HG02981 (cell line): ENCODE results near the gene NEURL2.
"Not testable (repeated sequence)": the region's sequence is repeated elsewhere in the genome, so short reads cannot be mapped to it uniquely, and the experiment has no call there.

ENCODE experiments used
- ATAC-seq: cut with Tn5 transposase; IDR thresholded peaks from one replicate; pipeline ENCODE4 v1.9.1; 2021; ENCODE audit warnings: mild to moderate bottlenecking, moderate library complexity; ENCODE audit not compliant: unreplicated experiment

Gene NEURL2

DNA sequence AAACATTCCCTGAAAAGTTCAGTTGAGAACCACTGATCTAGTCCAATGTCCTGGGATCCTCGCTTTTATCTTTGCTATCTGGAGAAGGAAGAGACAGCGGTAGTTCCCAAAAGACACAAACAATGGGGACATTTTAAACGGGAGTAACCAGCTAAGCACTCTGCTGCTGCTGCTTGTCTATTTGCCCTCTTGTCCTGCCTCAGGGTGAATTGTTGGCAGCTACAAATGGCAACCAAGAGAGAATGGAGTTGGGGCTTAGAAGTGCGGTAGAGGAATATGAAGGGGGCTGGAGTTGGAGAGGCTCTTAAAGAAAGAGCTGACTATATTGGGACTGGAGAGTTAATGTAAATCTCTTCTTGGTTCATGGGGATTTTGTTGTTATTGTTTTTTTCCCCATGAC, 16.4 kb downstream of the NEURL2 start:
- ATAC-seq = no peak

DNA sequence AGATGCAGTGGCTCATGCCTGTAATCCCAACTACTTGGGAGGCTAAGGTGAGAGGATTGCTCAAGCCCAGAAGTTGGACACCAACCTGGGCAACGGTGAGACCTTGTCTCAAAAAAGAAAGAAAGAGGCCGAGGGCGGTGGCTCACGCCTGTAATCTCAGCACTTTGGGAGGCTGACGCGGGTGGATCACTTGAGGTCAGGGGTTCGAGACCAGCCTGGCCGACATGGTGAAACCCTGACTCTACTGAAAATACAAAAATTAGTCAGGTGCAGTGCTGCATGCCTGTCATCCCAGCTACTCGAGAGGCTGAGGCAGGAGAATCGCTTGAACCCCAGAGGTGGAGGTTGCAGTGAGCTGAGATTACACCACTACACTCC, 16.9 kb downstream of the NEURL2 start:
- ATAC-seq = not testable (repeated sequence)

DNA sequence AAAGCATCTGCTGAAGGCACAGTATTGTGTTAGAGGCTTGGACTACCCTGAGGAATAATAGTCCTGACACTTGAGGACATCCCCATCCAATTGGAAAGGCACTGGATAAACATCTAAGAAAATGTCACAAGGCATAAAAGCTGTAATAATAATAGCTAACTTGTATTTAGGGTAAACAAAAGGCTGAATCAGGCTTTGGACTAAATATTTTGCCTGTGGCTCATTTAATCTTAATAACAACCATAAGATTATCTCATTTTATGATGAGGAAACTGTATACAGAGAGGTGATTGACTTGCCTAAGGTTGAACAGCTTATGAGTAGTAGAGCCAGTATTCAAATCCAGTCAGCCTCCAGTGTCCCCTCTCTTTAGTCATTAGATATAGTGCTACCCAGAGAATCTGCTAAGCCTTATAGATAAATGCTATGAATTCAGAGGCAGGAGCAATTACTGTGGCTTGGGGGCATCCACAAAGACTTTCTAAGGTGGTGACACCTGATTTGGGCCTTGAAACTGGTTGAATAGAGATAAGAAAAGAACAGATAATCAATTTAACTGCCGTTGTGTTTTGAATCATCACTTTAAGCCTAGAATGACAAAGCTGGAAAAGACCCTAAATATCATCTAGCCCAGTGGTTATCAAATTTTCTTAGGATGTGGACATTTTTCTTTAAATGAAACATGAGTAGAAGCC, 17.5 kb downstream of the NEURL2 start:
- no peak for ATAC-seq

- no peak for ATAC-seq
These were observed 18.4 kb downstream of the NEURL2 start for GRCh38 chr20:45872626-45873025.

DNA sequence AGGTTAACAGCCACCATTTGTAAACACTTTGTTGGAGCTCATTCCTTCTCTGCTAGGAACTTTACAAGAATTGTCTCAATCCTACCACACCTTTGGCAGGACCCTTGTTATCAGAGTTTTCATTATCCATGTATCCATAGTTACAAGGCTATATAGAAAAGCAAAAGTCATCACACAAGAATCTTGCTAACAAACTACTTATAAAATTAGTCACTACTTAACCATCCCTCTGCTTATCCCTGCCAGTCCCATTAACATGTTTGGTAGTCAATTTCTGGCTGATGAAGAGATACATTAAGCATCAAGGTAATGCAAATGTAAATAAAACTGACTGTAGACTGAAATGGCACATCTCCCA, 23.2 kb downstream of the NEURL2 start:
- no peak for ATAC-seq

DNA sequence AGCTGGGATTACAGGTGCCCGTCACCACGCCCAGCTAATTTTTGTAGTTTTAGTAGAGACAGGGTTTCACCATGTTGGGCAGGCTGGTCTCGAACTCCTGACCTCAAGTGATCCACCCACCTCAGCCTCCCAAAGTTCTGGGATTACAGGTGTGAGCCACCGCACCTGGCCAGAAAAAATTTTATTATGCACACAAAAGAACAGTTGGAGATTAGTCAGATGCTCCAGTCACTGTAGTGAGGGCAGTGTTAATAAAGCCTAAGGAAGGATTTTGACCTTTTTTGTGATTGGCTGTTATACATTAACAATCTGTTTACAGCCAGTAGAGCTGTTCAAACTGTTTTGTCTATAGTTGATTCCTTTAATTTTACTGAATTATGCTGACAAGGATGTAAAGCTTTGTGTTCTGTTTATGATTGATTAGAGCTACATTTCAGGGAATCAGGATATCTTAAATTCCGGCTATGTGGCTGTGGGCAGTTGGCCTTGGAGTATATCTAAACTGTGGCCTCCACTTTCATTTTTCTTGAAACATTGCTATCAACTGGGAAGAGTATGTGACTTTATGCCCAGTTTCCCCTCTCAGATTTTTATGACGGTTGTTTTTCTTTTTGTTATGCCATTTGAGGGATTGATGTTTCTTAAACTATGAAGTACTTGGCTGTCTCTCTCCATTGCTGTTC, 23.7 kb downstream of the NEURL2 start:
- no peak for ATAC-seq

DNA sequence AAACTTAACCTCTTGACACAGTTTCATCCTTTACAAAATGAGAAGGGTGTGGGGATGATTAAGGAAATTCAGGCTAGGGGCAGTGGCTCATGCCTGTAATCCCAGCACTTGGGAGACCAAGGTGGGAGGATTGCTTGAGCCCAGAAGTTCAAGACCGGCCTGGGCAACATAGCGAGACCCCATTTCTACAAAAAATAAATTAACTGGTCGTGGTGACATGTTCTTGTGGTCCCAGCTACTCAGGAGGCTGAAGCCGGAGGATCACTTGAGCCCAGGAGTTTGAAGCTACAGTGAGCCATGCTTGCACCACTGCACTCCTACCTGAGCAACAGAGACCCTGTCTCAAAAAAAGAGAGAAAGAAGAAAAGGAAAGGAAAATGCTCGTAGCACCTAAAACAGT, 24.6 kb downstream of the NEURL2 start:
- ATAC-seq = no peak

- no peak for ATAC-seq
These were observed 27.2 kb downstream of the NEURL2 start for GRCh38 chr20:45863543-45864470.

DNA sequence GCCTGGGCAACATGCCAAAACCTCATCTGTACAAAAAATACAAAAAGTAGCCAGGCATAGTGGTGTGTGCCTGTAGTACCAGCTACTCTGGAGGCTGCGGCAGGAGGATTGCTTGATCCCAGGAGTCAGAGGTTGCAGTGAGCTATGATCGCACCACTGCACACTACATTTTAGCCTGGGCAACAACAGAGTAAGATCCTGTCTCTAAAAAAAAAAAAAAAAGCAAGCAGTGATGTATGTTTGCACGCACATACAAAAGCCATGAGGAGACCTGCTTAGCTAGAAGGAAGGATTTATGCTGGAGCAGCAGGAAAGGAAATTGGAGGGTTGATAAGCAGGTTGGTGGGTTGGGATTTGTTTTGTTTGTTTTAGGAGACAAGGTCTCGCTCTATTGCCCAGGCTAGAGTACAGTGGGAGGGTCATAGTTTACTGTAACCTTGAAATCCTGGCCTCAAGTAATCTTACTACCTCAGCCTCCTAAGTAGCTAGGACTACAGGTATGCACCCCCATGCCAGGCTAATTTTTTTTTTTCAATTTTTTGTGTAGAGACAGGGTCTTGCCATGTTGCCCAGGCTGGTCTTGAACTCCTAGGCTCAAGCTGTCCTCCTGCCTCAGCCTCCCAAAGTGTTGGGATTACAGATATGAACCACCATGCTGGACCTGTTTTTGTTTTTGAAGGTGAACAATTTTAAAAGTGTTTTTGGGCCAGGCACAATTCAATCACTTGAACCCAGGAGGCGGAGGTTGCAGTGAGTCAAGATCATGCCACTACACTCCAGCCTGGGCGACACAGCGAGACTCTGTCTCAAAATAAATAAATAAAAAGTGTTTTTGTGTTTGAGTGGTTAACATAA, 29.6 kb downstream of the NEURL2 start:
- ATAC-seq = no peak

DNA sequence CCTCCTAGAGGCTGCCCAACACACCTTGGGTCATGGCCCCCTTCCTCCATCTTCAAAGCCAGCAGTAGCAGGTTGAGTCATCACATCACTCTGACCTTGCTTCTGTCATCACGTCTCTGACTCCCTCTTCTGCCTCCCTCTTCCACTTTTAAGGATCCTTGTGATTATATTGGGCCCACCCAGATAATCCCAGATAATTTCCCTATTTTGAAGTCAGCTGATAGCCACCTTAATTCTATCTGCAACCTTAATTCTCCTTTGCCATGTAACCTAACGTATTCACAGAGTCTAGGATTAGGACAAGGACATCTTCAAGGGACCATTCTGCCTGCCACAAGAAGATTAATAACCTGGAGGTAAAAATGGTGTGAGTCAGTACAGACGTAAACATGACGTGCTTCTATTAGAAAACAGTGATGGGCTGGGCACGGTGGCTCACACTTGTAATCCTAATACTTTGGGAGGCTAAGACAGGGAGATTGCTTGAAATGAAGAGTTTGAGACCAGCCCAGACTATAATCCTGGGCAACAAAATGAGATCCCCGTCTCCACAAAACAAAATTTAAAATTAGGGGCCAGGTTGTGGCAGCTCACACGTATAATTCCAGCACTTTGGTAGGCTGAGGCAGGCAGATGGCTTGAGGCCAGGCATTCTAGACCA, 30.3 kb downstream of the NEURL2 start:
- ATAC-seq = no peak

GRCh38 chr20:45859916-45860315, 31.1 kb downstream of the NEURL2 start:
- ATAC-seq = no peak

DNA sequence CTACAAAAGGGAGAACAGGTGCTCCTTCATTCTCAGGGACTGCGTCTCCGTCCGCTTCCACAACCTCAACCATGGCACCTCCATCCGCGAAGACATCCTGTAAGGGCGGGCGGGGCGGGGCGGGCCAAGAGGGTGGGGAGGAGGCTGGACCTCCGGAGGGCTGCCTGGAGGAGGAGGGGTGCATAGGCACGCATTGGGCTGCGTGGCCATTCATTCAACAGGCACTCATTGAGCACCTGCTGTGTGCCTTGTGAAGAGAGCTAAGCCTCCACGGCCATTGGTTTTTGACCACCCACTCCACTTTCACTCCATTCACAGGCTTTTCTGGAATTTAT, 33.2 kb downstream of the NEURL2 start:
- peak; percentile 15 for ATAC-seq

DNA sequence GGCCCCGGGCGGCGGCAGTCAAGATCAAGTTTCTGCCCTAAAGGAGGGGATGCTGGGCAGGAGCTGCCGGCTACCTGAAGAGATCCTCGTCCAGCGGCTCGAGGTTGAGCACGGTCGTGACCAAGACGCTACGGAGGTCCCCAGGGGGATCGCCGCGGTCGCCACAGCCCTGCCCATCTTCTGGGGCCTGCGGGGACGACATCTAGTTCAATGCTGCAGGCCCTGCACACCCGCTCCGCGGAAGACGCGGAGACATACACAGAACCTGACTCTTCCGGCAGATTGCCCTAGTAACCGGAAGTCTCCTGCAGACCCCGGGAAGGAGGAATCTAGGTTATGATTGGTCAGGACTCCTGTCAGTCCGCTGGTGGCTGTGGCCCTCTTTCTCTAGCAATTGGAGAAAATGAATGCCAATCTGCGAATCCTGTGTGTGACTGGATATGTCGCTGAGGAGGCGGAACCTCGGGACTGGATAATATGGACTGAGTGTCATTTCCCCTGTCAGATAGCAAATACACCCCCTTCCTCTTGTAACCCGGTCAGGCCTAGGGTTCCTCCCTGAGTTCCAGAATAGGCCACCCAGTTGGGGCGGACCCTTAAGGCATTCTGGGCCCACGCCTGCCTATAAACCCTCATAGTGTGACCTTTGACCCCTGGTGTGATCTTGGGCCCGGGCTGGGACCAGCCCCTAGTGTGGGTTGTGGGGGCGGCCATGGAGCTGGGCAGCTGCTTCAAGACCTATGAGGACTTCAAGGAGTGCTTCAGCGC, 33.7 kb downstream of the NEURL2 start, which contains the start of the genes ACOT8 and ZSWIM3:
ACOT8 (minus strand) TSS at position 279 of the 768 bp plus-strand sequence; CDS start at position 202, 77 bp downstream.
ZSWIM3 (plus strand) TSS at position 501 of the 768 bp plus-strand sequence; CDS start at position 713, 212 bp downstream.
- ATAC-seq = peak; percentile 98

- no peak for ATAC-seq
These were observed 37.5 kb downstream of the NEURL2 start for GRCh38 chr20:45853484-45853883.

DNA sequence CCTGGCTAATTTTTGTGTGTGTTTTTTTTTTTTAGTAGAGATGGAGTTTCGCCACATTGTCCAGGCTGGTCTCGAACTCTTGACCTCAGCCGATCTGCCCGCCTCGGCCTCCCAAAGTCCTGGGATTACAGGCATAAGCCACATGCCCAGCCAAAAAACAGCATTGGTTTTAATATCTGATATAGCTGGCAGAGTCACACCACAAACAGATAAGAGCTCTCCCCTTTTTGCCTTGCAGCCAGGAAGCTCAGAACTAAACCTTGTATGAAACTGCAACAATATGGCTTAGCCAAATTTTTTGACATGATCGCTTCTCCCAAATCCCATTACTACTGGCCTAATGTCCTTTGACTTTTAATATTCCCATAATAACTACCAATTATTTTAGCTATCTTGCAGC, 38.7 kb downstream of the NEURL2 start:
- ATAC-seq = no peak

DNA sequence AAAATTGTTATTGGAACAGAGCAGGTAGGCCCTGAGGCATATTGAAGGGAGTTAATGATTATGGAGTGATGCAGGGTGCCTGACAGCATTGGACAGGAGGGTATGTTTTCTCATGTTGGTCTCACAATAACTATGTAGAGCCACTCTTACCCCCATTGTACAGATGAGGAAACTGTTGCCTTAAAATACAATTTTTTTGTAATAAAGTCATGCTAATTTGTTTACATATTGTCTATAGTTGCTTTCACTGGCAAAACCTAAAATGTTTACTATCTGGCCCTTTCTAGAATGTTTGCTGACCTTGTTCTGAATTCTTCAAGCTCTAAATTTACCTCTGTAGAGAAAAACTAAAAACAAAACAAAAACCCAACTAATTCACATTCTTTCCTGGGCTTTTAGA, 39.5 kb downstream of the NEURL2 start:
- no peak for ATAC-seq

GRCh38 chr20:45850926-45851325, 40.1 kb downstream of the NEURL2 start:
- ATAC-seq = no peak

- ATAC-seq = no peak
These were observed 40.8 kb downstream of the NEURL2 start for GRCh38 chr20:45850238-45850637.

- no peak for ATAC-seq
These were observed 41.9 kb downstream of the NEURL2 start for GRCh38 chr20:45848969-45849582.
